Stimulated activated CD8-positive, alpha-beta memory T cell treated with anti-CD3 and anti-CD28 coated beads, Interleukin-7, amount 100 ng/mL, for 24 hours (primary cell): ENCODE data around the gene ZNF532.
"Not testable (repeated sequence)": the region's sequence is repeated elsewhere in the genome, so short reads cannot be mapped to it uniquely, and the experiment has no call there.

Experiments used
- DNase-seq: peaks from one replicate; pipeline ENCODE4 v3.0.0-alpha.2; 2020; ENCODE audit warnings: low read depth

The ZNF532 gene

GRCh38 chr18:58900015-58900649, 35.5 kb downstream of the ZNF532 start:
- no peak for DNase-seq

- DNase-seq = no peak
Measured at GRCh38 chr18:58901143-58901542, 36.5 kb downstream of the ZNF532 start.

DNA sequence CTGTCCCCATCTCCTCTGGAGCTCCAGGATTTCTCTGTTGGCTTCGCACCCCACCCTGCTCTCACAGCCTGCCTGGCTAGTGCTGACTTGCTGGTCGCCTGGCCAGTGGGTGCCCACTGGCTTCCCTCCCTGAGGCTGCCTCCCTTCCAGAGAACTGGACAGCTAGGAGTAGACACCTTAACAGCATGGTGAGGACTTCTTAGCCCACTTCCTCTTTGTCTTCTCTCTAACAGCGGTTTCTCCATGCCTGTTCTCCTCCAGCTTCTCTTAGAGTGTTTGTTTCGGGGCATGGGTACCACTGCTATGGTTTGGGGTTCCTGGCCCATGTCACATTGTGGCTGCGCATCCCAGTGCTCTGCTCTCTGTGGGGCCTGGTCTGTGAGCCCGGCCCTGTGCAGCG, 37.1 kb downstream of the ZNF532 start:
- DNase-seq = no peak

DNA sequence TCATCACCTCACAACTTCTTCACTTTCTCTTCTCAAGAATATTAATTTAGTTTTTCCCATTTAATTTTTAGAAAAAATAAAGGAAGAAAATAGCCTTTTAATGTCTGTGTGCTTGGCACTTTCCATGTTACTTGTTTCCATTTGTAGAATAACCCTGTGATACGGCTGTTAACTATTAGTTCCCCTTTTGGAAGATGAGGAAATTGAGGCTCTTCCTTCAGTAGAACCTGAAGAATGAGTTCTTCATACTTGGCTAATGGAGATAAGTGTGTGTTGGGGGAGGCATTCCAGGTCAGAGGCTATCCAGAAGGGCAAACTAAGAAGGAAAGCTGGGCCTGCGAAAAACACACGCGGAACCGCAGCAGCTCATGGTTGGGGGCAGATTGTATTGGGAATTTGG, 38.3 kb downstream of the ZNF532 start:
- no peak for DNase-seq

DNA sequence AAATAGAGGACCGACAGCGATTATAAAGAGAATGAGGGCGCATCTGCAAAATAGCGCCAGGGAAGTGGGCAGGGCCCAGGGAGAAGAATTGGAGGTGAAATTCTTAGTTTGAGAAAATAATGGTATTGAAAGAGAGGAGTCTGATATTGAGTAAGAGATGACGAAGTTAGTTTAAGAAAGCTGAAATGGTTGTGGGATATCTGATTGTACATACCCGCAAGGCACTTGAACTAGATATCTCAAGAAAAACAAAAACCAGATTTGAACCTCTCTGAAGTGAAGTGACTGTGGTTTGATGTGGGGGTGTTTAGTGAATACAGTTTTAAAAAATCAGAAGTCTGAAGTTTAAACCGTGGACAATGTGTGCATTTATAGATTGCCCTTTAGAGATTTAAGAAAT, 38.9 kb downstream of the ZNF532 start:
- DNase-seq = no peak

DNA sequence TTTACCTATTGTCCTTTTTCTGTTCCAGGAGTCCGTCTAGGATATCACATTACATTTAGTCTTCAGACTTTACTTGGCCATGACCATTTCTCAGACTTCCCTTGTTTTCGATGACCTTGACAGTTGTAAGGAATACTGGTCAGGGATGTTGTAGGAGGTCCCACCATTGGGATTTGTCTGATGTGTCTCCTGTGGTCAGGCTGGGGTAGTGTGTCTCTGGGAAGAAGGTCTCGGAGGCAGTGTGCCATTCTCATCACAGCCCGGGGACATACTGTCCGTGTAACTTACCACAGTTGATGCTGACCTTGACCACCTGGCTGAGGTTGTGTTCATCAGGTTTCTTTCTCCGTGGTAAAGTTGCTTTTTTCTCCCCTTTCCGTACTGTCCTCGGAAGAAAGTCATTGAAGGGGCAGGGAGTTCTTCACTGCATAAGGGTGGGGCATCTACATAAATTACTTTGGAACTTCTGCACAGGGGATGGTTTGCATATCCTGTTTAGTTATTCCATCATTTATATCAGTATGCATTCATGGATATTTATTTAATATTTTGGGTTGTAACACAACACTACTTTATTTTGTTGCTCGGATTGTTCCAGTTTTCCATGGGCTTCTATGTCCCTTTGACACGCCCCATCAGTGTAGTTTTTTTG, 41.2 kb downstream of the ZNF532 start:
- DNase-seq = no peak

DNA sequence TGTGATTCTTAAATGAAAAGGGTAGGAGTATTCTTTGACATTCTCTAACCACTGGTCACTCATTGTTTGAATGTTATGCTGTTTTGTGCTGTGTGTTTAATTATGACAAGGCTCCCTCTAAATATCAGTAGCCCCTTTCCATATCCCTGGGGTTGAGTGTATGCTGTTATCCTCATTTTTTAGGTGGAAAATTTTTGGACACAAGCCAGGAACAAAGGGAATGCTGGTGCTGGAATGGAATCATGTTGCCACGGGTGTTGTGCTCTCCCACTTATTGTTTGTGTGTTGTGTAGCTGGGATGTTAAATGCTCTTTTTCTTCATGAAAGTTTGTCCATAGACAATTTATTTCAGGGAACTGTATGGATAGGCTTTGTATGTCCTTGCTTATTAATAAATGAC, 43.3 kb downstream of the ZNF532 start:
- no peak for DNase-seq

GRCh38 chr18:58909521-58909920, 44.8 kb downstream of the ZNF532 start:
- no peak for DNase-seq

GRCh38 chr18:58911241-58911640, 46.6 kb downstream of the ZNF532 start:
- no peak for DNase-seq

- no peak for DNase-seq
Measured at GRCh38 chr18:58911766-58912165, 47.1 kb downstream of the ZNF532 start.

DNA sequence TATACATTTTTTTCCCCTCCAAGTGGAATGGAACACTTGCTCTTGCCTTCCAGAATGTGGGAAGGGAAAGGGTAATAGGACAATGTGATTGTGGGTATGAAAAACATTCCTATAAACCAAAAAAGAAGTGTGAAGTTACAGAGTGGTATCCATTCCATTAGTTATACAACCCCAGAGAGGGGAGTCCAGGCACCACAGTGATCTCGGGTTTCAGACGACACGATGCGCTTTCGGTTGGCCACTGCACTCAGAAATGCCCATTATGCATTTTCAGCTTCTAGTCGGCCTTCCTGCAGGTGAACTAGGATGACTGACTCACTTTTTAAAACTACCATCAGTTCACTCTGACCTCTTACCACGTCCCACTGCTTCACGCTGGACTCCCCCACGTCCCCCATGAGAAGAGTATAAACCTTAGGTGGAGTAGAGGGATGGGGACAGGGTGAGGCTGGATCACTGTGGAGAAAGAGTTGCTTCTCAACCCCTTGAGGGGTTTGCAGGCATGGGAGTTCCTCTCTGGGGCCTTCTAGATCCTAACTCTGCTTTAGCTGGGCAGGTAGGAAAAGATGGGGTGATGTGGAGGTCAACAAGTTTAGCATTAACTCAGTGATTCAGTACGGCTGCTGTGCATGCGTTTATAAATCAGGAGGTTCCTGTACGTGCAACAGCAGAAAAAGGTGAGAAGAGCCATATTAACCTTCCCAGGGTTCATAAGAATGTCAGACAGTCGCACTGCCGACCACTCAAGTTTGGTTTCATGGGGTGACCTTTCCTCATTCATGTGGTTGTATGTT, 50.5 kb downstream of the ZNF532 start:
- DNase-seq = no peak

- DNase-seq = no peak
Measured at GRCh38 chr18:58915995-58916394, 51.3 kb downstream of the ZNF532 start.

- DNase-seq = not testable (repeated sequence)
Measured at GRCh38 chr18:58919934-58920333, 55.3 kb downstream of the ZNF532 start.

DNA sequence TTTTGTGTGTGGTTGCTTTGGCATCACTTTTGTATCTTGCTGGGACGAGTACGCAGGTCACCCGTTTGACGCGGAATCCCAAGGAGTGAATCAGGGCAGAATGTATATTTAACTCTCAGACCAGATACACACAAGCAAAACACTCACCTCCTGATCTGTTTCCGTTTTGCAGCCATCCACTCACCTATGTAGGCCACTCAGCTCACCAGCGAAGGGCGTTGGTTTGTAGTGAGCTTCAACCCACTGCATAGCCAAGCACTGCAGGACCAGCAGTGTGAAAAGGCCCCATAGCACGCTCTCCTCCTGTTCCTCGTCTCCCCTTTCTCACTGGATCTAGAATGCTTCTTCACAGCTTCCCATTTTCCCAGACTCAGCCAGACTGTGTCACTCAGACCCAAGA, 58.3 kb downstream of the ZNF532 start:
- DNase-seq = no peak

GRCh38 chr18:58924473-58924872, 59.8 kb downstream of the ZNF532 start:
- no peak for DNase-seq

DNA sequence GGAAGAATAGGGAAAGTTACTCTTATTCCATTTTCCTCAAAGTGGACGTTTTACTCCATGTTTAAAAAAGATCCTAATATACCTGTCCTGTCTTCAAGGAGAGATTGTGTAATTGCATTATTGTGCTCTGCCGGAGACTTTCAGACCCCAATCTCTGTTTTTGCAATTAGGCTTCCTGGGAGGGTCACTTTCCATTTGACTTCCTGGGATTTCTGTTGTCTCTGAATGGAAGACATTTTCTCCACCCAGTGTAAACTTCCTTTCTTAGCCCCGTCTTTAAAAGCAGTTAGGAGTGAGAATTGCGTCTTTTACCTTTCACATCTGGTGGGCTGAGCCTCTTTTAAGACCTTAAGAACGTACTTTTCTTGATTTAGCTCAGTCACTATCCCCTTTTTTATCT, 63.0 kb downstream of the ZNF532 start:
- no peak for DNase-seq

DNA sequence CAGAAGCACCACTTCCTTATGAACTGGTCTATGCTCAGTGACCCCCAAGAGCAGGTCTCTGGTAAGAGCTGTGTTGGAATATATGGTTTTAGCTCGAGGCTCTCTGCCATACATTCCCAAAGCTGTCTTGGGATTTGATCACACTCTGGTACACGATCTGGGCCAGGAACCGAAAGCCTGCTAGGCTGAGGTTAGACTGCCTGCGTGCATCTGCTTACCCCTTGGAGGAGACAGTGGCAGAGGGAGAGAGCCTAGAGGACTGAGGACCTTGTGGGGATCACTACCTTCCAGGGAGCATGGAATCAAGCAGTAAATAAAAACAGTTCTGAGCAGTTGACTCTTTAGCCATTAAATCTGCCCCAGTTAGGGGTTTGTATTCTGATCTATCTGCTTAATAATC, 63.7 kb downstream of the ZNF532 start:
- no peak for DNase-seq

- no peak for DNase-seq
Measured at GRCh38 chr18:58929206-58929605, 64.5 kb downstream of the ZNF532 start.

GRCh38 chr18:58934356-58934755, 69.7 kb downstream of the ZNF532 start:
- DNase-seq = no peak

DNA sequence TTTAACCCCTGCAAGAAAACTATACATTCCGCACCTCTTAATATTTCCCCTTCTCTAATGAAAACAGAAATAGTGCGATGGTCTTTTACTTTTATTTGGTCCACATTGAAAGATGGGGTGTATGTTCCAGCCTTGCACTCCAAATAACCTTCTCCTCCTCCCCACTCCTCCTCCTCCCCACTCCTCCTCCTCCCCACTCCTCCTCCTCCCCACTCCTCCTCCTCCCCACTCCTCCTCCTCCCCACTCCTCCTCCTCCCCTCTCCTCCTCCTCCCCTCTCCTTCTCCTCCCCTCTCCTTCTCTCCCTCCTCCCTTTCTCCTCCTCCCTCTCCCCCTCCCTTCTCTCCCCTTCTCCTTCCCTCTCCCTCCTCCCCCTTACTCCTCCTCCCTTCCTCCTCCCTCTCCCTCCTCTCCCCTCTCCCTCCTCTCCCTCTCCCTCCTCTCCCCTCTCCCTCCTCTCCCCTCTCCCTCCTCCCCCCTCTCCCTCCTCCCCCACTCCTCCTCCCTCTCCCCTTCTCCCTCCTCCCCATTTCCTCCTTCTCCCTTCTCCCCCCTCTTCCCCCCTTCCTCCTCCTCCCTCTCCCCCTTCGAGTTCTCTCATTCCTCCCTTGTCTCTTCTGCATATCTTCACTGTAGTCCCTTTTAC, 70.4 kb downstream of the ZNF532 start:
- DNase-seq = no peak

GRCh38 chr18:58937071-58937886, 72.6 kb downstream of the ZNF532 start:
- DNase-seq = no peak

GRCh38 chr18:58937887-58938267, 73.2 kb downstream of the ZNF532 start:
- no peak for DNase-seq
